GM18508 (cell line): ENCODE measurements around the gene ALPP.
"Not testable (repeated sequence)": the region's sequence is repeated elsewhere in the genome, so short reads cannot be mapped to it uniquely, and the experiment has no call there.

ENCODE experiments used
- ATAC-seq: cut with Tn5 transposase; IDR thresholded peaks from one replicate; pipeline ENCODE4 v1.9.1; 2021; ENCODE audit warnings: moderate number of reproducible peaks; ENCODE audit not compliant: insufficient read depth, unreplicated experiment

Gene ALPP

DNA sequence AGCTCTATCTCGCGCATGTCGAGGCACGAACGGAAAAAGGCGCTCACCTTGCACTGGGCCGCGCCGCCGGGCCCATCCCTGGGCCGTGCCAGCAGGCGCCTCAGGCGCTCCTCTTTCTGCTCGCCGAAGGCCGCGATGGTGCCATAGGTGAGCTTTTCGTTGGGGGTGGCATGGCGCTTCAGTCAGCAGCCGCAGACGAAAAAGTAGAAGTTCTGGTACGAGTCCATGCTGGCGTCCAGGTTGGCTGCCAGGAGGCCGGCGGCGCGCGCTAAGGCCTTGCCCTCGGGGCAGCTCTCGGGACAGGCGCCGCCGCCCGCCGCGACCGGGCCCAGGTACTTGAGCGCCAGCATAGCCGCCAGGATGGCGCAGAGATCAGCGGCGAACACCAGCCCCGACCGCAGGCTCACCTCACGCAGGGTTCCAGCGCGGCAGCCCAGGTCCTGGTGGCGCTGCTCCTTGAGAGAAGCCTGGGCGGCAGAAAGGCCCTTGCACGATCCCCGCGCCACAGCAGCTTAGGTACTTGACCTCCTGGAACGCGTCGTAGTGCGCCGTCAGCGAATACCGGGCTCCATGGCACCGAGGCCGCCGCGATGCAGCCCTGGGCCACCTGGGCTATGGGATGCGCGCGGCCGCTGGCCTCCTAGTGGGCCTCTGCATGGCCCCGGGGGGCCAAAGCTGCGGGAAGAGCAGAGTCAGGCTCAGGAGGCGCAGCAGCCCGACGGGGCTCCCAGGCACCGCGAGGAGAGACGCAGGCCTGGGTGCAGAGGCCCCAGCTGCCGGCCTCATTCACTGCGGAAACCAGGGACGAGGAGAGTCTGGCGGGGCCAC lies 40.9 kb downstream of the ALPP start:
- no peak for ATAC-seq

- no peak for ATAC-seq
These were observed 41.5 kb downstream of the ALPP start for GRCh38 chr2:232420073-232420454.

GRCh38 chr2:232420463-232421188 lies 42.1 kb downstream of the ALPP start:
- no peak for ATAC-seq

DNA sequence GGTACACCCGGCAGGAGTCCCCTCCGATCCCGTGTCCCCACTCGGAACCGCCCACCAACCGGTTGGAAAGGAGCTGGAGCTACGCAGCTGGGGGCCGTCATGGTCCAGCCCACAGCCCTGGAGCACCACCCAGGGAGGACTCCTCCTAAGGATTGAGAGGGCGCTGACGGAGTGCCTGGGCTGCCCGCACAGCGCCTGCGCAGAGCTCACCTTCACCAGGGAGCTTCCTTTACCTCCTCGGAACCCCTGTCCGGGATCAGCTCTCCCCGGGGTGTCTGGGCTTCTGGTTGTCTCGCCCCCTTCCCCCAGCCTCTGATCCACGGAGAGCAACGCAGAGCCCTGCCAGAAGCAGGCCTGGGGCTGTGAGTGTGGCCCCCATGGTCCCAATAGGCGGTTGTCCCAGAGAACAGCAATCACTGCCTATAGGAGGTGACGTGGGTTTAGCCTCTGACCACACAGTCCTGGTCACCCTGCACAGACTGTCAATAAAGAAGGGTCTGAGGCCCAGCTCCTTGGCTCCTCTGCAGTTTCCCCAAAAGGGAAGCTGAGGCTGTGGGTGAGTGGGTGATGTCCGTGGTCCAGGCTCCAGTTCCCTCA lies 42.7 kb downstream of the ALPP start:
- ATAC-seq: no peak

DNA sequence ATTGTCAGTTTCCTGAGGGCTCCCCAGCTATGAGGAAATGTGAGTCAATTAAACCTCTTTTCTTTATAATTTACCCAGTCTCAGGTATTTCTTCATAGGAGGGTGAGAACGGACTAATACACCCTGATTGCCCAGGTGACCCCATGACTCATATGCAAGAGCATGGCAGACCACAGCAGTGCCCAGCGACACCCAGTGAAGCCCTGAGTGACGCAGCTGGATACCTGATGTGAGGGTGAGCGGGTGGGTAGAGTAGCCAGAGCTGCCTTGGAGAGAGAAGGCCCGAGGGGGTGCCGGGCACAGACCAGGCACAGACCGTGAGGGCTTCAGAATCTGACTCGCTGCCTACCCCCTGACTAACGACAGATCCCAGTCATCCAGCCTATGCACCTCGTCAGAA lies 43.5 kb downstream of the ALPP start:
- no peak for ATAC-seq

GRCh38 chr2:232422996-232423395 lies 44.4 kb downstream of the ALPP start:
- ATAC-seq: not testable (repeated sequence)

DNA sequence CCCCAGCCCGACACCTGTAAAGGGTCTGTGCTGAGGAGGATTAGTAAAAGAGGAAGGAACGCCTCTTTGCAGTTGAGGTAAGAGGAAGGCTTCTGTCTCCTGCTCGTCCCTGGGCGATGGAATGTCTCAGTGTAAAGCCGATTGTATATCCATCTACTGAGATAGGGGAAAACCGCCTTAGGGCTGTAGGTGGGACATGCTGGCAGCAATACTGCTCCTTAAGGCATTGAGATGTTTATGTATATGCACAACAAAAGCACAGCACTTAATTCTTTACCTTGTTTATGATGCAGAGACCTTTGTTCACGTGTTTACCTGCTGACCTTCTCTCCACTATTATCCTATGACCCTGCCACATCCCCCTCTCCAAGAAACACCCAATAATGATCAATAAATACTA lies 44.9 kb downstream of the ALPP start:
- ATAC-seq: not testable (repeated sequence)

GRCh38 chr2:232431705-232432590 lies 53.4 kb downstream of the ALPP start:
- no peak for ATAC-seq
